GF-D8 (cell line): Measurements from ENCODE around the gene TLE2.
A peak's percentile ranks its signal among the peaks of the same experiment; 100 is the strongest.

Experiments
- DNase-seq: peaks from one replicate; lab custom pipeline; 2025; lab: John Stamatoyannopoulos, UW

The TLE2 gene

GRCh38 chr19:2950286-2951124 lies 78.6 kb downstream of the TLE2 start:
- DNase-seq: peak; percentile 98

GRCh38 chr19:2949939-2950285 lies 79.2 kb downstream of the TLE2 start:
- DNase-seq: peak; percentile 90
